Stimulated activated naive CD4-positive, alpha-beta T cell treated with Interleukin-2 at 50 U/mL for 16 hours (primary cell): ENCODE data around the gene CCKAR.
"Not testable (repeated sequence)": the region's sequence is repeated elsewhere in the genome, so short reads cannot be mapped to it uniquely, and the experiment has no call there.

Source experiments
- DNase-seq: peaks from one replicate; lab custom pipeline; 2025; lab: John Stamatoyannopoulos, UW

Gene CCKAR, protein sequence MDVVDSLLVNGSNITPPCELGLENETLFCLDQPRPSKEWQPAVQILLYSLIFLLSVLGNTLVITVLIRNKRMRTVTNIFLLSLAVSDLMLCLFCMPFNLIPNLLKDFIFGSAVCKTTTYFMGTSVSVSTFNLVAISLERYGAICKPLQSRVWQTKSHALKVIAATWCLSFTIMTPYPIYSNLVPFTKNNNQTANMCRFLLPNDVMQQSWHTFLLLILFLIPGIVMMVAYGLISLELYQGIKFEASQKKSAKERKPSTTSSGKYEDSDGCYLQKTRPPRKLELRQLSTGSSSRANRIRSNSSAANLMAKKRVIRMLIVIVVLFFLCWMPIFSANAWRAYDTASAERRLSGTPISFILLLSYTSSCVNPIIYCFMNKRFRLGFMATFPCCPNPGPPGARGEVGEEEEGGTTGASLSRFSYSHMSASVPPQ

GRCh38 chr4:26490111-26490959, at the start of gene CCKAR:
TSS of gene CCKAR (minus strand) at chr4:26490484. CDS start at chr4:26490267, 217 bp downstream.
- DNase-seq, result no peak

GRCh38 chr4:26533685-26534084, 43.4 kb upstream of the CCKAR start:
- no peak for DNase-seq

DNA sequence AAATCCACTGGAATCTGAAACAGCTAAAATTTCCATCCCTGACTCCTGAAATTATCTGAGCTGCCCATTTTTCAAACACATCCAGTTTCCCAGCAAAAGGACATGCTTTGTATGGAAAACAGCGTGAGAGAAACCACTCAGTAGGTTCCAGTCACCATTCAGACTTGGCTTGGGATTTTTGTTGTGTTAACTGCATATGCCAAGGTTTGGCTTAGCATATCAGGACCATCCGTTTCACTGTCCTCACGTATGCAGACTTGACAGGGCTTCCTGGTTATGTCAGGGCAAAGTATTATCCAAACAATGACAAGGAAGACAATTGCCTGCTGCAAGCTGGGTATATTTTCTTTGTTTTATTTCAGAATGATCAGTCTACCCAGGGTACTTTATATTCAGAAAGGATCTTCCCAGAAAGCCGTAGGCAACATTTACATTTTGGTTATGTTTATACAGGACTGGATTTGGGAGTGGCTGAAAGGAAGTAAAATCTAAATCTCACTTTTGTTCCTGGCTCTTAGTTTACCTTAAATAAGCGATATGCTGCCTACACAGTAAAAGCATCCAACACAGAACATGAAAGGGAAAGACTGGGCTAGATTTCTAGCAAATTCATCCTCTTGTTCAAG, 41.3 kb upstream of the CCKAR start:
- no peak for DNase-seq

DNA sequence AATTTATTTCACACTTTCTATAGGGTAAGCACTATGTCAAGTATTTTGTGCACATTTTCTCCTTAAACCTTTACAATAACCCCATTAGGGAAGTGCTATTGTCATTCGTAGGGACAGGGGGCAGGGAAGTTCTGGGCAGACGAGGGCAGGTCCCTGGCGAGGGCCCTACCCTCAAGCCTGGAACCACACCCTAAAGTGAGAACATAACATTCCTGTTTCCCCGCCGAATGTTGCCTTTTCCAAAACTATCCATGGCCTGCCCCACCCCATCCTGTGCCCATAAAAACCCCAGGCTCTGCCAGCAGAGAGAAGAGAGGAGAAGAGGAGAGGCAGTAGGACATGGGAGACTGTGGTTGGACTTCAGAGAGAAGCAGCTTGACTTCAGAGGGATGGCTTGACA, 39.8 kb upstream of the CCKAR start:
- DNase-seq, result no peak

- DNase-seq, result no peak
These were observed 39.2 kb upstream of the CCKAR start for GRCh38 chr4:26529479-26529878.

DNA sequence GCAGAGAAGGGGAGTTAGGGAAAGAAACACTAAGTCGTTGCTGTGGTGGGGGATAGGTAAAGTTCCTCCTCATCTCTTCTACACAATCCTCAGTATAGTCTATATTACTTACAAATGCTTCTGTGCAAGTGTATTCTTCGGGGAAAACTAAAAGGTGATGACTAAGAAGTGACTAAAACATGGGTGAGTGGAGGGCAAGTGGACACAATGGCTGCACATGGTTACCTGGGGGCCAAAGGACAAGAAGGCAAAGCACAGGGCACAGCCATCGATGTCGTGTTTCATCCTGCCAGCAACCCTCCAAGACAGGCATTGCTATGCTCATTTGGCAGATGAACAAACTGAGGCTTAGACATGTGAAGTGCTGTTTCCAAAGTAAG, 35.5 kb upstream of the CCKAR start:
- no peak for DNase-seq

DNA sequence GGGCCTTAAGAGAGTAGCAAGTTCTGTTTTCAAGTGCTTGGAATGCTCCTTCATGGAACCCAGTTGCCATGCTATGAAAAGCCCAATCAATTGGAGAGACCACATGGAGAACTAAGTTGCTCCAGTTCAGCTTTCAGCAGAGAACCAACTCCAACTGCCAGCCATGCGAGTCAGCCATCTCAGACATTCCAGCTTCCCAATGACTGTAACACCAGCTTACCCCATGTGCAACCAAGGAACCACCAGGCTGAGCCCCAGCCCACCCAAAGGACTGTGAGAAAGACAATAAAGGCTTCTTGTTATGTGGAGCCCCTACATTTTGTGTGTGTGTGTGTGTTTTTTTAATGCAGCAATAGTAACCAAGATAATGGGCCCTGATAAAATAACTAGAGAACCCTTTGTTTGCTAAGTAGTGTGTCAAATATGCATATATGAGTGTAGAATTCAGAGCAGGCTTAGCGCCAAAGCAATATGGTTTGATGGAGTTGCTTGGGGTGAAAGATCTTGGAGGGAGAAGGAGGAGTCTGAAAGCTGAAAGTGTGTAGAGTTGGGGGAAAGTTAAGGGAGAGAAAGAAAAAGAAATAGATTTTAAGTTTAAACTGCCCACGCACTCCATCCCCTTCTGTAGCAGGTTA, 35.0 kb upstream of the CCKAR start:
- DNase-seq, result no peak

DNA sequence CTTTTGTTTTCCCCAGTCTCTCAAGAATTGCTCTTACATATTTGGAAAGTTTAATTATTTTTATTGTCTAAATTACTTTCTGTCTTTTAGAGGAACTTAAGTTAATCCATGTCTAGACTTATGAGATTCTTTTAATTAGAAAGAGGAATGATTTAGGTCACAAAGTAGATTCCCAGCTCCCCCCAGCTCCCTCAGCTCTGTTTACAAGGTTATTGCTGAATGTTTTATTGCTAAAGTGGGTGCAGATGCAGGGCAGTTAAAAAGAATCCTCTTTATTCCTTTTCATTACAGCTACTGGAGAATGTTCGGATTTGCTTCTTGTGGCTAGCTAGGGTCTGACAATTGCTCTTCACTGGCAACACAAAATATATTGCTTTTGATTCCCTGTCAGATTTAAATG, 33.7 kb upstream of the CCKAR start:
- DNase-seq, result no peak

DNA sequence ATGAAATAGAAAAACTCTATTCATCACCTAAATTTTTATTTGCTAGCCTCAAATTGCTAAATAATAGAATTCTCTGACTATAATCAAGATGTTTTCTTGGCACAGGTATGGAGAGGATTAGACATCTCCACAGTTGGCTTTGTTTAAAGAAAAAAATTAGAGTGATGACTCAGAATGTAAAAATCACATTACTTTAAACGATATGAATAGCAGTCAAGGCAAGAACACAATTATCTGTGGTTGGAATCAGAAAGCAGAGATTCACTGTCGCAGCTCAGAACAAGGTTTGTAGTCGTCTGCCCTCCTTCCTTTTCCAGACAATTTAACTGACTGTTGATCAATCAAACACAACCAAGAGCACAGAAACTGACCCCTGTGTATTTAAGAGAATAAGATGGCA, 32.2 kb upstream of the CCKAR start:
- DNase-seq, result no peak

GRCh38 chr4:26520728-26521450, 30.6 kb upstream of the CCKAR start:
- no peak for DNase-seq

- no peak for DNase-seq
These were observed 25.7 kb upstream of the CCKAR start for GRCh38 chr4:26515936-26516335.

DNA sequence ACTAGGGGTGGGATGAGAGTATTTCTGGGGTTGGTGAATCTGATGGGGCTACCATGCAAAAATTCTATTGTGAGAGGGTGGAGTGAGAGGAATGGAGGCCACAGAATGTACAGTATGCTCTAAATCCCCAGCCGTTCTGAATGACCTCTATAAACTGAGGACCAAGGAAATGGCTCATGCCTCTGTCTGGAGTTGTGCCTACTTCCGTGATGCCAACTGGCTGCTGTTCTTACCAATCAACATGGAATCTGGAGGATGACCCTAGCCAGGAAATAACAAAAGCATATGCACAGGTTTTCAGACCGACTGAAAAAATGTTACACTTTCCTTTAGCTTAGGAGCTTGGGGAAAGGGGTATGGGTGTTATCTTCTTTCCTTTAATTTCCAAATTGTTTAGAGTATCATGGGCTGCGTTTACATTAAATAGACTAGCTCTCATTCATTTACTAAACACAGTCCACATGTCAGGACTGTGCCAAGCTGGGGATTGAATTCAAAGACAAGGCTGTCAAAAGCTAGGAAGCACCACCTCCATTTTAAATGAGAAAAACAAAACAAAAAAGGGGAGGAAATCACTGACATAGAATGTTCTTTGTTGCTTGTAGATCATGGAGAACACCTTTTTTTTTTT, 20.2 kb upstream of the CCKAR start:
- DNase-seq, result no peak

DNA sequence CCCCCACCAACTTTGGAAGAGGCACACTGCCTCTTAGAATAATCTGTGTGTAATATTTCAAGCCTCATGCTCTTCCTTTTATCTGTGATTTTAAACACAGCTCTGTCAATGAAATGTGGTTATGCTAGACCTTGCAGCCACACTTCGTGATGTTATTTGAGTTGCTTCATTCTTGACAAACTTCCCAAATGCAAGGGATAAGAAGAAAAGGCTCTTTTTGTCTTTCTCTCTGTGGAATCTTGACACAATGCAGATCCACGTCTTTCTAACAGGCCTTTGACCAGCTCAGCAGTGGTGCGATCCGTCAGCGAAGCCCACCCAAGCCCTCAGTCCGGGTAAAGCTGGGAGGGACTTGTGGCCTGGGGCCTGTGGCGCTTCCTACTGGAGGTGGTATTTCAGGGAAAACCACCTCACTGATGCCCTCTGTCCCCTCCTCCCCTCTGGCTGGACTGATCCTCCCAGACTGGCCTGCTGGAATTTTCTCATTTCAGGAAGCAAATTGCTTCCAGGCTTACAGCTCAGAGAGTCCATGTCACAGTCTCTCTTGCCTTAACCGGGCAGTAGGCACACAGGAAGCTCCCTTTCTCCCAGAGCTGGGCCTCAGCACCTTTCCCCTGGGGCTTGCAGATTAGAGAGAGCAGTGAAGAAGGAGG, 19.5 kb upstream of the CCKAR start:
- no peak for DNase-seq

GRCh38 chr4:26507286-26507685, 17.0 kb upstream of the CCKAR start:
- no peak for DNase-seq

DNA sequence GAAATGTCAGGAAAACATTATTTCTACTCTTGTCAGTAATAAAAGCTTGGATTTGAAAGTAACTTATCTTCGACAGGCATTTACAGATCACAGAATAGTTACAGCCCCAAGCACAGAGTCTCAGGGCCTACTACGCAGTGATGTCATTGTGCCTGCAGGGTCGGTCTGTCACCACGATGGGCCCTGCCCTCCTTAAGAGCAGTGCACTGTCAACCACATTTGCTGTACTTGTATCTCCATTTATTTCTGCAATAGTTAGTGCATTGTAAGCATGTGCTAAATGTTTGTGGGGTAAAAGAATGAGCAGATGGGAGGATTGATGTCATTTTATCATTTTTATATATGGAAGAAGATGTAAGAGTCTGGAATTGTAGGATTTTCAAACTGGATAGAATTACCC, 13.6 kb upstream of the CCKAR start:
- DNase-seq, result no peak

DNA sequence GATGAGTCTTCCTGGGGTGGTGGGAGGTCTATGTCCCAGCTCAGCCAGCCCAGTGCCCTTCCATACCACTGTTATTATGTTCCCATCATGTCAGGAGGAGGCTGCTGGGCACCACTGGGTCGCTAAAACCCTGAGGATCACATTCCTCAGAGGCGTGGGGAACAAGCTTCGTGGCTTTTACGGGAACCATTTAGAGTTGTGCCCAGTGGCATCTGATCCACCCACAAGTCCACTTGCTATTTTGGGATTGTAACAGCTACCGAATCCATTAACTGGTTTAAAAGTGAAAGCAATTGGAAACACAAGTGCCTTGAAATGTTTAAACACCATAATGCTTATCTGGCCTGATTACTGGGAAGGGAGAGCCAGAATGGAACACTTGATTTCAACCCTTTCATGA, 13.1 kb upstream of the CCKAR start:
- no peak for DNase-seq

DNA sequence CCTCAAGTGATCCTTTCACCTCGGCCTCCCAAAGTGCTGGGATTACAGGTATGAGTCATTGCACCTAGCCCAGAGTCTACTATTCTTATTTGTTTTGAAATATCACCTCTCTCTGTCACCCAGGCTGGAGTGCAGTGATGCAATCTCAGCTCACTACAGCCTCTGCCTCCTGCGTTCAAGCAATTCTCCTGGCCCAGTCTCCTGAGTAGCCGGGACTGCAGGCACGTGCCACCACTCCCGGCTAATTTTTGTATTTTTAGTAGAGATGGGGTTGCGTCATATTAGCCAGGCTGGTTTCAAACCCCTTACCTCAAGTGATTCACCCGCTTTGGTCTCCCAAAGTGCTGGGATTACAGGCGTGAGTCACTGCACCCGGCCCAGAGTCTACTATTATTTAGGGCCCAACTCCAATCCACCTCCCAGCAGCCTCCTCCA, 10.3 kb upstream of the CCKAR start:
- DNase-seq, result not testable (repeated sequence)

DNA sequence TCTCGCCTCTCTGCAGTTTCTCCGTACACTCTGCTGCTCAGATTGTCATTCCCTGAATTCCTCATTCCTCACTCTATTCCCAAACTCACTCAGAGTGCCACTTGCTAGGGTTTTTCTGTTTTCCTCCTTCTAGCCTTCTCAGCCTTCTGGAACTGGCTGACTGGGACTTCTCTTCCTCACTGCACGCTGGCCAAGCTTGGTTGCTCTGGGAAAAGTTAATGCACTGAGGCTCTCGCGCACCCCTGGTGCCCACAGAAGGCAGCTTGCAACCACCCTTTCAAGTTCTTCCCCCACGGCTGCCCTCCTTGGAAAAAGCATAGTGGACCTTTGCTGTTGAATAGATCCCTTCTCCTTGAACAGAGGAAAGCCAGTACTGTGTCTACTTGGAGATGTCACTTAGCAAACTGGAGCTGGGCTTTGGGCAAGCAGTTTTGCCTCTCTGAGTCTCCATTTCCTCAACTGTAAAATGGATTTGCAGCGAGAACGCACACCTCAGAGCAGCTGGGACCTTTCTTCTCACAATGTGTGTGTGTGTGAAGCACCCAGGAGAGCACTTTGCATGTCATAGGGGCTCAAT, 6.0 kb upstream of the CCKAR start:
- no peak for DNase-seq

GRCh38 chr4:26493461-26493860, 3.2 kb upstream of the CCKAR start:
- DNase-seq, result no peak
